Neural progenitor cell (in vitro differentiated cells): Measurements from ENCODE around the gene SOBP.

Experiments
- EZH2 ChIP-seq: fragments of 200-600 bp; sonication (generic); IDR thresholded peaks from 2 replicates; pipeline ENCODE4 v1.6.1; 2017; ENCODE audit warnings: antibody characterized with exemption, mild to moderate bottlenecking, moderate library complexity
- TF ChIP-seq, protein P1 (sequence below): fragments of 200-600 bp; sonication (generic); IDR thresholded peaks from 2 replicates; pipeline ENCODE4 v1.5.1; 2017; ENCODE audit warnings: antibody characterized with exemption, mild to moderate bottlenecking

DNA sequence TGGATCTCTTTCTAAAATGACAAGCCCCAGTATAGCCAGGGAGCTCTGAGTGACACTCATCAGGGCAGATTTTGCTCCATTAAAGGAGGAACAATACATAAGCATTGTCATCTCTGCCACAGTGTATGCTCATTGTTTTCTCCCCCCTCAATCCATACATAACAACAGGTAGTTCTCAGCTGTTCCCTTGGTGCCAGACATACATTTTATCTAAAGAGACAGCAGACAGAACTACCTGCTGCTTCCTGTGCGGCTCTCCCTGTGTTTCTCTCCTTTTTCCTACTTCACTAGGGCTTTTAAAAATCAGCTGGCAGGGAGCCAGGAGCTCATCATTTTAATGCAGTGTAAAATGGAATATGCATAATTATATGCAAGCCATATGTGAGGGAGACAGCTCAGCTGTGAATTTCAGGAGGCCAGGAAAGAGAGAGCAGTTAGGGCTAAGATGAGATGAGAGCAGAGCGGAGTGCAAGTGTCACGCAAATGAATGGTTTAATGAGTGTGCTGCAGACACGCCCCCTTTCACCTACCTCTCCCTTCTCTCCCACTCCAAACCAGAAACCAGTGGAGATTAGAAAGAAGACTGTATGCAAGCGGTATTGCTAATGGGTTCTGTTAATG, 96.0 kb downstream of the SOBP start:
- TF ChIP-seq EZH2: no peak
- TF ChIP-seq, protein P1, sequence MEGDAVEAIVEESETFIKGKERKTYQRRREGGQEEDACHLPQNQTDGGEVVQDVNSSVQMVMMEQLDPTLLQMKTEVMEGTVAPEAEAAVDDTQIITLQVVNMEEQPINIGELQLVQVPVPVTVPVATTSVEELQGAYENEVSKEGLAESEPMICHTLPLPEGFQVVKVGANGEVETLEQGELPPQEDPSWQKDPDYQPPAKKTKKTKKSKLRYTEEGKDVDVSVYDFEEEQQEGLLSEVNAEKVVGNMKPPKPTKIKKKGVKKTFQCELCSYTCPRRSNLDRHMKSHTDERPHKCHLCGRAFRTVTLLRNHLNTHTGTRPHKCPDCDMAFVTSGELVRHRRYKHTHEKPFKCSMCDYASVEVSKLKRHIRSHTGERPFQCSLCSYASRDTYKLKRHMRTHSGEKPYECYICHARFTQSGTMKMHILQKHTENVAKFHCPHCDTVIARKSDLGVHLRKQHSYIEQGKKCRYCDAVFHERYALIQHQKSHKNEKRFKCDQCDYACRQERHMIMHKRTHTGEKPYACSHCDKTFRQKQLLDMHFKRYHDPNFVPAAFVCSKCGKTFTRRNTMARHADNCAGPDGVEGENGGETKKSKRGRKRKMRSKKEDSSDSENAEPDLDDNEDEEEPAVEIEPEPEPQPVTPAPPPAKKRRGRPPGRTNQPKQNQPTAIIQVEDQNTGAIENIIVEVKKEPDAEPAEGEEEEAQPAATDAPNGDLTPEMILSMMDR: no peak
